A549 (cell line): ENCODE results near the gene ERFE. TPM values are rescaled to one million over a fixed set of nuclear protein-coding genes. Genes with fewer than 3 reads are reported as not detected.

ENCODE experiments used
- ATAC-seq, 2 experiments: fragments of 200-7000 bp in 1 of 2; fragments of >200 bp in 1 of 2; cut with Nextera tagmentation in 1 of 2; cut with Tn5 transposase in 1 of 2; 3 replicates each; pipeline versions ENCODE4 v1.8.0 to v1.9.1; 2018 to 2020; ENCODE audit warnings: mild to moderate bottlenecking in 1 of 2, moderate library complexity in 1 of 2
- CTCF ChIA-PET: fragments of 300-600 bp; sonication (Branson Sonifier 250); formaldehyde crosslinking; extraction: SDS; loops from one replicate; lab custom pipeline; 2021; ENCODE audit warnings: antibody characterized with exemption, inconsistent platforms; lab: Yijun Ruan, JAX
- POLR2A ChIA-PET: fragments of 350-600 bp; formaldehyde crosslinking; extraction: SDS; loops from one replicate; lab custom pipeline; 2021; ENCODE audit warnings: antibody characterized with exemption, inconsistent platforms; lab: Yijun Ruan, JAX
- DNase-seq, 2 experiments: peaks; one replicate each; pipeline versions ENCODE4 v3.0.0 to v3.0.0-alpha.2; 2011 to 2016; ENCODE audit warnings: low read depth in 1 of 2, low spot score in 1 of 2
- FAIRE-seq: peaks from 2 replicates; lab custom pipeline; 2011; peaks lifted over from hg19 to GRCh38; lab: Jason Lieb, UNC
- H3K27ac ChIP-seq, 2 experiments: fragments of >200 bp; sonication (Bioruptor Twin); formaldehyde crosslinking; 3 replicates each; pipeline ENCODE4 v1.5.1; 2016 to 2017
- H3K4me1 ChIP-seq: fragments of >200 bp; sonication (Bioruptor Twin); formaldehyde crosslinking; 3 replicates; pipeline ENCODE4 v1.6.1; 2016
- H3K4me2 ChIP-seq: fragments of >200 bp; sonication (Bioruptor Twin); formaldehyde crosslinking; 3 replicates; pipeline ENCODE4 v1.6.1; 2016
- H3K4me3 ChIP-seq: fragments of >200 bp; sonication (Bioruptor Twin); formaldehyde crosslinking; 3 replicates; pipeline ENCODE4 v1.5.1; 2016
- H3K9me3 ChIP-seq: fragments of >200 bp; sonication (Bioruptor Twin); formaldehyde crosslinking; 3 replicates; pipeline ENCODE4 v1.6.1; 2016
- BCL3 ChIP-seq: fragments of >200 bp; sonication (Bioruptor Twin); formaldehyde crosslinking; IDR thresholded peaks from 3 replicates; pipeline ENCODE4 v1.6.1; 2016
- CBX2 ChIP-seq: fragments of 200-600 bp; sonication (generic); IDR thresholded peaks from 2 replicates; pipeline ENCODE4 v1.6.1; 2016; ENCODE audit warnings: low read depth, mild to moderate bottlenecking, borderline replicate concordance
- CHD4 ChIP-seq: fragments of 200-600 bp; sonication (generic); IDR thresholded peaks from 2 replicates; pipeline ENCODE4 v1.6.1; 2016; ENCODE audit warnings: antibody characterized with exemption, mild to moderate bottlenecking, borderline replicate concordance
- CTCF ChIP-seq: fragments of >200 bp; sonication (Bioruptor Twin); formaldehyde crosslinking; IDR thresholded peaks from 3 replicates; pipeline ENCODE4 v1.5.1; 2016
- EHMT2 ChIP-seq: fragments of 200-600 bp; sonication (generic); IDR thresholded peaks from 2 replicates; pipeline ENCODE4 v1.6.1; 2016; ENCODE audit warnings: antibody characterized with exemption, low read depth, mild to moderate bottlenecking, moderate library complexity
- ESRRA ChIP-seq: fragments of 150-350 bp; IDR thresholded peaks from 2 replicates; pipeline ENCODE4 v1.6.1; 2014; ENCODE audit warnings: mild to moderate bottlenecking, low read length, borderline replicate concordance
- FOSB ChIP-seq: fragments of 250-450 bp; sonication (Bioruptor Pico); IDR thresholded peaks from 2 replicates; pipeline ENCODE4 v1.5.0; 2020; ENCODE audit warnings: mild to moderate bottlenecking, moderate library complexity
- FOXS1 ChIP-seq: fragments of 250-450 bp; sonication (Bioruptor Pico); IDR thresholded peaks from 2 replicates; pipeline ENCODE4 v1.5.0; 2020; ENCODE audit warnings: mild to moderate bottlenecking, moderate library complexity
- GATA3 ChIP-seq: IDR thresholded peaks from 2 replicates; pipeline ENCODE4 v1.6.1; 2012; ENCODE audit warnings: borderline replicate concordance
- HDAC2 ChIP-seq: fragments of 200-600 bp; sonication (generic); IDR thresholded peaks from 2 replicates; pipeline ENCODE4 v1.6.1; 2016
- HOXA7 ChIP-seq: fragments of 250-450 bp; sonication (Bioruptor Pico); IDR thresholded peaks from 2 replicates; pipeline ENCODE4 v1.5.0; 2020; ENCODE audit warnings: mild to moderate bottlenecking, moderate library complexity
- JUN ChIP-seq, 2 experiments: fragments of >200 bp; sonication (Bioruptor Twin); formaldehyde crosslinking; IDR thresholded peaks; 2 replicates in 1 of 2; 3 replicates in 1 of 2; pipeline ENCODE4 v1.6.1; 2016 to 2017
- KDM5A ChIP-seq: fragments of 200-600 bp; sonication (generic); IDR thresholded peaks from 2 replicates; pipeline ENCODE4 v1.6.1; 2016; ENCODE audit warnings: antibody characterized with exemption, mild to moderate bottlenecking
- MYC ChIP-seq: IDR thresholded peaks from 2 replicates; pipeline ENCODE4 v1.6.1; 2012; ENCODE audit warnings: mild to moderate bottlenecking, inconsistent platforms, low read length, improper control_type of control experiment, borderline replicate concordance
- NFE2L2 ChIP-seq: fragments of 150-350 bp; conservative IDR thresholded peaks from 2 replicates; pipeline ENCODE4 v1.6.1; 2014; ENCODE audit warnings: low read length
- NPAS2 ChIP-seq: fragments of 250-450 bp; sonication (Bioruptor Pico); IDR thresholded peaks from 2 replicates; pipeline ENCODE4 v1.8.0; 2022; ENCODE audit warnings: mild to moderate bottlenecking, moderate library complexity, borderline replicate concordance
- NR3C1 ChIP-seq: fragments of >200 bp; sonication (Bioruptor Twin); formaldehyde crosslinking; IDR thresholded peaks from 3 replicates; pipeline ENCODE4 v1.6.1; 2017
- PHF8 ChIP-seq: fragments of 200-600 bp; sonication (generic); IDR thresholded peaks from 2 replicates; pipeline ENCODE4 v1.6.1; 2016; ENCODE audit warnings: low read depth, mild to moderate bottlenecking, antibody characterized with exemption, moderate library complexity, borderline replicate concordance
- POLR2AphosphoS2 ChIP-seq: conservative IDR thresholded peaks from 2 replicates; pipeline ENCODE4 v1.6.1; 2012; ENCODE audit warnings: low read length, improper control_type of control experiment, inconsistent platforms
- RAD21 ChIP-seq, 2 experiments: fragments of >200 bp in 1 of 2; sonication (Bioruptor Twin) in 1 of 2; formaldehyde crosslinking in 1 of 2; IDR thresholded peaks in 1 of 2; conservative IDR thresholded peaks in 1 of 2; 2 replicates in 1 of 2; 3 replicates in 1 of 2; pipeline ENCODE4 v1.6.1; 2012 to 2018; ENCODE audit warnings: inconsistent platforms in 1 of 2
- RCOR1 ChIP-seq: fragments of 150-350 bp; IDR thresholded peaks from 2 replicates; pipeline ENCODE4 v1.6.1; 2014; ENCODE audit warnings: antibody characterized with exemption, low read length, low read depth
- RNF2 ChIP-seq: fragments of 200-600 bp; sonication (generic); IDR thresholded peaks from 2 replicates; pipeline ENCODE4 v1.6.1; 2016; ENCODE audit warnings: low read depth, mild to moderate bottlenecking, antibody characterized with exemption, moderate library complexity, borderline replicate concordance
- SMC3 ChIP-seq: fragments of >200 bp; sonication (Bioruptor Twin); formaldehyde crosslinking; IDR thresholded peaks from 3 replicates; pipeline ENCODE4 v1.6.1; 2018; ENCODE audit warnings: inconsistent platforms
- SREBF2 ChIP-seq: fragments of 450-650 bp; IDR thresholded peaks from 2 replicates; pipeline ENCODE4 v1.6.1; 2014; ENCODE audit warnings: mild to moderate bottlenecking, moderate library complexity
- TFCP2L1 ChIP-seq: fragments of 250-450 bp; sonication (Bioruptor Pico); IDR thresholded peaks from 2 replicates; pipeline ENCODE4 v1.5.0; 2021; ENCODE audit warnings: mild to moderate bottlenecking
- ZFP36 ChIP-seq: fragments of 450-650 bp; IDR thresholded peaks from 2 replicates; pipeline ENCODE4 v1.6.1; 2014; ENCODE audit warnings: borderline replicate concordance; ENCODE audit not compliant: partially characterized antibody
- WGBS: methylation state at CpG from one replicate; pipeline ENCODE4 v1.1.6; 2017; ENCODE audit errors: missing lambda C conversion rate; 5-methylcytosine and 5-hydroxymethylcytosine counted together
- polyA plus RNA-seq, 4 experiments: library from polyadenylated mRNA; depleted of rRNA in 3 of 4; stranded (reverse); fragments of >200 nt; fragmentation: RNase III in 1 of 4; extraction: RNeasy Plus Mini Kit Qiagen cat#74134 plus additional on column Dnase treatment in 1 of 4; gene quantifications; 2 replicates in 3 of 4; 3 replicates in 1 of 4; pipeline ENCODE4 v1.2.3, GENCODE V29; 2011 to 2017
- TF ChIP-seq, protein P1 (sequence below): fragments of 200-600 bp; sonication (generic); IDR thresholded peaks from 2 replicates; pipeline ENCODE4 v1.6.1; 2016; ENCODE audit warnings: antibody characterized with exemption, mild to moderate bottlenecking, moderate library complexity

ERFE gene
- polyA plus RNA-seq, 2 of the 4 experiments (the other 2 are of a cell fraction) = 2.6 TPM

DNA sequence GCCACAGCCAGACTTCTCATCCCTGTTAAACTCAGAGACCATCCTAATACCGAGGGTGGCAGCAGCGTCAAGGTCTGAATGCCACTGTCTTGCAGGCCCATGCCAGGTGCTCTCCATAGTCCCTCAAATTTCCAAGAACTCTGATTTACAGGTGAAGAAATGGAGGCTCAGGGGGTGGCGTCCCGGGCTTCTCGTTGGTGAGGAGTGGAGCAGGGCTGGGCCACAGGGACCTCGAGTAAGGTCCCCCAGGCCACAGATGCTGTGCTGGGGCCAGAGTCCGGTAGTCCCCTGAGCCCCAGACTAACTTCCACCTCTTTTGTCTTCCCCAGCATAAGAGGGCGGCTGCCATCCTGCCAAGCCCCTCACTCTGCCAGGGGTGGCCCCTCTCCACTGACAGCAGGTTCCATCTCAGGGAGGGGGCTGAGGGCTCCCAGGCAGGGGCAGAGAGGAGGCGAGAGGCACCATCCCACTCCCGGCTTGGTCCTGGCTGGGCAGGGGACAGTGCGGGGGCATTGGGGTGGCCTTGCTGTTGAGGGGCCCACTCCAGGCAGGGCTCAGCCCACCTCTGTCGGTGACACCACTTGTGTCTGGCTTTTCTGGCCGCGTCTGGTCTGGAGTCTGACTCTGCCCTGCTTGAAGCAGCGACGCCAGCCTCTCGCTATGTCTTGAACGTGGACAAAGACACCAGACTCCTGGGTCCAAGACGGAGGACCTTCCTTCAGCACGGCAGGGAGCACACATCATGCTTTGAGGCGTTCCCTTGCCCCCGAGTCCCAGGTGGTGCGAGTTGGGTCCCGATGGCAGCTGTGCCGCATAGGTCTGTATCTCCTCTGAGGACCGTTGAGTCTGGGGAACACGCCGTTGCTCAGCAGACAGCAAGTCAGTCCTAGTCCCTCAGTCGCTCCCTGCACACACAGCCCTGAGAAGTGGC is 36.2 kb upstream of the ERFE start:
- H3K4me1 ChIP-seq = no peaks in the 10 kb centered on the region
- no peak overlapping the region for H3K4me3 ChIP-seq
- no peak for ATAC-seq
- 60% methylated on average over 27 of the region's 29 CpGs for WGBS
- no peaks in the 10 kb centered on the region for H3K9me3 ChIP-seq
- POLR2A ChIA-PET = no interaction called here
- no peak overlapping the region for H3K27ac ChIP-seq
- DNase-seq = no peak
- no peak for TF ChIP-seq RNF2
- no peak for TF ChIP-seq ESRRA
- no peak for TF ChIP-seq TFCP2L1
- no peak for TF ChIP-seq MYC
- no peak for TF ChIP-seq FOXS1 (CRISPR knock-in tag)
- no peak for TF ChIP-seq HDAC2
- TF ChIP-seq HOXA7 (CRISPR knock-in tag) = no peak
- TF ChIP-seq CHD4 = no peak
- TF ChIP-seq RCOR1 = no peak
- TF ChIP-seq FOSB = no peak
- no peak for TF ChIP-seq POLR2AphosphoS2
- TF ChIP-seq KDM5A = no peak
- no peak for TF ChIP-seq NR3C1
- no peak for TF ChIP-seq EHMT2
- no peak for TF ChIP-seq NFE2L2
- TF ChIP-seq, protein P1, sequence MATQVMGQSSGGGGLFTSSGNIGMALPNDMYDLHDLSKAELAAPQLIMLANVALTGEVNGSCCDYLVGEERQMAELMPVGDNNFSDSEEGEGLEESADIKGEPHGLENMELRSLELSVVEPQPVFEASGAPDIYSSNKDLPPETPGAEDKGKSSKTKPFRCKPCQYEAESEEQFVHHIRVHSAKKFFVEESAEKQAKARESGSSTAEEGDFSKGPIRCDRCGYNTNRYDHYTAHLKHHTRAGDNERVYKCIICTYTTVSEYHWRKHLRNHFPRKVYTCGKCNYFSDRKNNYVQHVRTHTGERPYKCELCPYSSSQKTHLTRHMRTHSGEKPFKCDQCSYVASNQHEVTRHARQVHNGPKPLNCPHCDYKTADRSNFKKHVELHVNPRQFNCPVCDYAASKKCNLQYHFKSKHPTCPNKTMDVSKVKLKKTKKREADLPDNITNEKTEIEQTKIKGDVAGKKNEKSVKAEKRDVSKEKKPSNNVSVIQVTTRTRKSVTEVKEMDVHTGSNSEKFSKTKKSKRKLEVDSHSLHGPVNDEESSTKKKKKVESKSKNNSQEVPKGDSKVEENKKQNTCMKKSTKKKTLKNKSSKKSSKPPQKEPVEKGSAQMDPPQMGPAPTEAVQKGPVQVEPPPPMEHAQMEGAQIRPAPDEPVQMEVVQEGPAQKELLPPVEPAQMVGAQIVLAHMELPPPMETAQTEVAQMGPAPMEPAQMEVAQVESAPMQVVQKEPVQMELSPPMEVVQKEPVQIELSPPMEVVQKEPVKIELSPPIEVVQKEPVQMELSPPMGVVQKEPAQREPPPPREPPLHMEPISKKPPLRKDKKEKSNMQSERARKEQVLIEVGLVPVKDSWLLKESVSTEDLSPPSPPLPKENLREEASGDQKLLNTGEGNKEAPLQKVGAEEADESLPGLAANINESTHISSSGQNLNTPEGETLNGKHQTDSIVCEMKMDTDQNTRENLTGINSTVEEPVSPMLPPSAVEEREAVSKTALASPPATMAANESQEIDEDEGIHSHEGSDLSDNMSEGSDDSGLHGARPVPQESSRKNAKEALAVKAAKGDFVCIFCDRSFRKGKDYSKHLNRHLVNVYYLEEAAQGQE = no peak
- TF ChIP-seq CTCF = no peak
- no peak for TF ChIP-seq SREBF2
- TF ChIP-seq PHF8 = no peak
- TF ChIP-seq ZFP36 = no peak
- FAIRE-seq = no peak
- no peak overlapping the region for H3K4me2 ChIP-seq
- CTCF ChIA-PET = interaction anchor here (0.6 kb wide), 1 partner anchor 507 kb away, joined by 3 read pairs; no protein-coding TSS in a partner anchor

- ATAC-seq (no peak), DNase-seq (no peak), FAIRE-seq (no peak)
- WGBS = 55% methylated on average over 14 of the region's 22 CpGs
- CTCF ChIA-PET = no interaction called here
- Histone ChIP-seq H3K4me2 (no peak overlapping the region), H3K4me1 (no peaks in the 10 kb centered on the region), H3K27ac (no peak overlapping the region), H3K9me3 (no peaks in the 10 kb centered on the region), H3K4me3 (no peak overlapping the region)
- TF ChIP-seq GATA3 (no peak), BCL3 (no peak), NPAS2 (CRISPR knock-in tag) (no peak), FOXS1 (CRISPR knock-in tag) (no peak), CTCF (no peak), SMC3 (no peak), RAD21 (conservative IDR thresholded peaks at IDR 0.05 in 1 of 2, IDR thresholded peaks at IDR 0.05 in 1 of 2) (no peak), CBX2 (no peak), PHF8 (no peak), HOXA7 (CRISPR knock-in tag) (no peak), JUN (IDR thresholded peaks at IDR 0.05) (no peak)
- POLR2A ChIA-PET = no interaction called here
These were observed 35.4 kb upstream of the ERFE start for GRCh38 chr2:238123218-238123971.
